ENCODE results near the gene BBS12.

DNA sequence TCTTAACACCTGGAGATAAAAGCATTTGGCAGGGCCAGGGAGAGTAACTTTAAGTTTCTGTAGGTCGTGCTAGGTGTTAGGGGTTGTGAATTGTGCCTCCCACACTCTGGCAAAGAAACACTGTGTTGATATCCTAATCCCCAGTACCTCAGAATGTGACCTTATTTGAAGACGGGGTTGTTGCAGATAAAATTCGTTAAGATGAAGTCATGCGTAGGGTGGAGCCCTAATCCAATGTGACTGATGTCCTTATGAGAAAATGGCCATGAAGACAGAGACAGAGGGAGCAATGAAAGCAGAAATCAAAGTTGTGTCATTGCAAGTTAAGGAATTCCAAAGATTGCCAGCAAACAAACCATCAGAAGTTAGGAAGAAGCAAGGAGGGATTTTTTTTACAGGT is 40.5 kb upstream of the BBS12 start:
- TF ChIP-seq, protein P1, sequence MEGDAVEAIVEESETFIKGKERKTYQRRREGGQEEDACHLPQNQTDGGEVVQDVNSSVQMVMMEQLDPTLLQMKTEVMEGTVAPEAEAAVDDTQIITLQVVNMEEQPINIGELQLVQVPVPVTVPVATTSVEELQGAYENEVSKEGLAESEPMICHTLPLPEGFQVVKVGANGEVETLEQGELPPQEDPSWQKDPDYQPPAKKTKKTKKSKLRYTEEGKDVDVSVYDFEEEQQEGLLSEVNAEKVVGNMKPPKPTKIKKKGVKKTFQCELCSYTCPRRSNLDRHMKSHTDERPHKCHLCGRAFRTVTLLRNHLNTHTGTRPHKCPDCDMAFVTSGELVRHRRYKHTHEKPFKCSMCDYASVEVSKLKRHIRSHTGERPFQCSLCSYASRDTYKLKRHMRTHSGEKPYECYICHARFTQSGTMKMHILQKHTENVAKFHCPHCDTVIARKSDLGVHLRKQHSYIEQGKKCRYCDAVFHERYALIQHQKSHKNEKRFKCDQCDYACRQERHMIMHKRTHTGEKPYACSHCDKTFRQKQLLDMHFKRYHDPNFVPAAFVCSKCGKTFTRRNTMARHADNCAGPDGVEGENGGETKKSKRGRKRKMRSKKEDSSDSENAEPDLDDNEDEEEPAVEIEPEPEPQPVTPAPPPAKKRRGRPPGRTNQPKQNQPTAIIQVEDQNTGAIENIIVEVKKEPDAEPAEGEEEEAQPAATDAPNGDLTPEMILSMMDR (IDR thresholded peaks at IDR 0.05; ENCODE audit: extremely low read depth in 1 of 2, insufficient read depth in 1 of 2, low read depth in 1 of 2, low read length in 2 of 2), result no peak
- no peak for TF ChIP-seq EZH2 (IDR thresholded peaks at IDR 0.05; ENCODE audit: borderline replicate concordance, low read depth, low read length, severe bottlenecking)
- TF ChIP-seq POLR2A (IDR thresholded peaks at IDR 0.05; ENCODE audit: low read depth, low read length), result no peak
- TF ChIP-seq POLR2AphosphoS5 (IDR thresholded peaks at IDR 0.05; ENCODE audit: insufficient read depth, low read depth, low read length), result no peak

Measured in endothelial cell of umbilical vein (primary cell).